ENCODE results near the gene ARHGAP45. TPM values are rescaled to one million over a fixed set of nuclear protein-coding genes. Genes with fewer than 3 reads are reported as not detected.
A peak's percentile ranks its signal among the peaks of the same experiment; 100 is the strongest.

The ARHGAP45 gene
- total and polyA plus RNA-seq, 4 donors, result 3.3 to 27.5 (median 9.7) TPM

DNA sequence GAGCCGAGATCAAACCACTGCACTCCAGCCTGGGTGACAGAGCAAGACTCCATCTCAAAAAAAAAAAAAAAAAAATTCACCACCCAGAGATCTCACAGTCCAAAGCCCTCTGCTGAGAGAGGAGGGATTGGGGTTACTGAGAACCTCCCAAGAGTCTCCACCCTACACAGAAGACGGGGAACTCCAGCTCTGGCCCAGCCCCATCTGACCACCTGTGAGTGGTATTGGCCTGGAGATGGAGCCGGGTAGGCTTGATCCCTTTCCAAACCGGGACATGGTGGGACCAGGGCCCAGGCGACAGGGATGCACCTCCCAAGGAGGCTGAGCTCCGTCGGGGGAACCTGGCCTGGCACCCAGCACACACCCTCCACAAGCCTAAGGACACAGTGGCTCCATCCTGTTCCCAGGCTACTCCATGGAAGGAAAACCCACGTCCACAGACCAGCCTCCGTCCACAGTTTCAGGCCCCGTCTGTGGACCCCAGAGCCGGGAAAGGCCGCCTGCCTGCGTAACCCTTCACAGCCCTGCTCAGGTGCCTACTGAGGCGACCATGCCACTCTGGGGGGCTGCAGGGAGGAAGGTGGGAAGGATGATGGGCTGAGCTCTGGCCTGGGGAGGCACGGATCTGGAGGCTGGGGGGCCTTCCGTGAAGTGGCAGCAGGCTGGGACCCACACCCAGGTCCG is 47.9 kb upstream of the ARHGAP45 start:
- peaks cover 30 to 49% (median 39%) of the 10 kb centered on the region in 4 donors for H3K4me1 ChIP-seq (ENCODE audit: control insufficient read depth in 4 of 4, insufficient read depth in 4 of 4, low read length in 3 of 4)
- H3K9ac ChIP-seq (ENCODE audit: low read depth in 1 of 2, low read length in 2 of 2), result peak overlapping the region in 1 of 2 donors; percentile 90
- H3K27ac ChIP-seq (ENCODE audit: low read depth in 1 of 2, low read length in 2 of 2), result no peak overlapping the region
- H3K4me3 ChIP-seq (ENCODE audit: low read depth in 1 of 3, low read length in 3 of 3), result peak overlapping the region in 2 of 3 donors; percentile 78 to 89
- H3K27me3 ChIP-seq (ENCODE audit: control insufficient read depth in 4 of 4, insufficient read depth in 4 of 4, low read length in 3 of 4), result no peaks in the 10 kb centered on the region
- TF ChIP-seq RAD21 (IDR thresholded peaks at IDR 0.05), result no peak
- TF ChIP-seq JUND (IDR thresholded peaks at IDR 0.05), result no peak
- TF ChIP-seq, protein P1, sequence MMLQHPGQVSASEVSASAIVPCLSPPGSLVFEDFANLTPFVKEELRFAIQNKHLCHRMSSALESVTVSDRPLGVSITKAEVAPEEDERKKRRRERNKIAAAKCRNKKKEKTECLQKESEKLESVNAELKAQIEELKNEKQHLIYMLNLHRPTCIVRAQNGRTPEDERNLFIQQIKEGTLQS (IDR thresholded peaks at IDR 0.05), result no peak
- no peak for TF ChIP-seq SP1 (IDR thresholded peaks at IDR 0.05)
- TF ChIP-seq, protein P2, sequence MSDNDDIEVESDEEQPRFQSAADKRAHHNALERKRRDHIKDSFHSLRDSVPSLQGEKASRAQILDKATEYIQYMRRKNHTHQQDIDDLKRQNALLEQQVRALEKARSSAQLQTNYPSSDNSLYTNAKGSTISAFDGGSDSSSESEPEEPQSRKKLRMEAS (IDR thresholded peaks at IDR 0.05), result no peak
- TF ChIP-seq GABPA (IDR thresholded peaks at IDR 0.05 in 1 of 2, conservative IDR thresholded peaks at IDR 0.05 in 1 of 2), result no peak
- TF ChIP-seq HNF4A (conservative IDR thresholded peaks at IDR 0.05), result no peak
- no peak for TF ChIP-seq FOXA1 (IDR thresholded peaks at IDR 0.05)
- TF ChIP-seq, protein P3, sequence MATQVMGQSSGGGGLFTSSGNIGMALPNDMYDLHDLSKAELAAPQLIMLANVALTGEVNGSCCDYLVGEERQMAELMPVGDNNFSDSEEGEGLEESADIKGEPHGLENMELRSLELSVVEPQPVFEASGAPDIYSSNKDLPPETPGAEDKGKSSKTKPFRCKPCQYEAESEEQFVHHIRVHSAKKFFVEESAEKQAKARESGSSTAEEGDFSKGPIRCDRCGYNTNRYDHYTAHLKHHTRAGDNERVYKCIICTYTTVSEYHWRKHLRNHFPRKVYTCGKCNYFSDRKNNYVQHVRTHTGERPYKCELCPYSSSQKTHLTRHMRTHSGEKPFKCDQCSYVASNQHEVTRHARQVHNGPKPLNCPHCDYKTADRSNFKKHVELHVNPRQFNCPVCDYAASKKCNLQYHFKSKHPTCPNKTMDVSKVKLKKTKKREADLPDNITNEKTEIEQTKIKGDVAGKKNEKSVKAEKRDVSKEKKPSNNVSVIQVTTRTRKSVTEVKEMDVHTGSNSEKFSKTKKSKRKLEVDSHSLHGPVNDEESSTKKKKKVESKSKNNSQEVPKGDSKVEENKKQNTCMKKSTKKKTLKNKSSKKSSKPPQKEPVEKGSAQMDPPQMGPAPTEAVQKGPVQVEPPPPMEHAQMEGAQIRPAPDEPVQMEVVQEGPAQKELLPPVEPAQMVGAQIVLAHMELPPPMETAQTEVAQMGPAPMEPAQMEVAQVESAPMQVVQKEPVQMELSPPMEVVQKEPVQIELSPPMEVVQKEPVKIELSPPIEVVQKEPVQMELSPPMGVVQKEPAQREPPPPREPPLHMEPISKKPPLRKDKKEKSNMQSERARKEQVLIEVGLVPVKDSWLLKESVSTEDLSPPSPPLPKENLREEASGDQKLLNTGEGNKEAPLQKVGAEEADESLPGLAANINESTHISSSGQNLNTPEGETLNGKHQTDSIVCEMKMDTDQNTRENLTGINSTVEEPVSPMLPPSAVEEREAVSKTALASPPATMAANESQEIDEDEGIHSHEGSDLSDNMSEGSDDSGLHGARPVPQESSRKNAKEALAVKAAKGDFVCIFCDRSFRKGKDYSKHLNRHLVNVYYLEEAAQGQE (IDR thresholded peaks at IDR 0.05), result no peak
- TF ChIP-seq HNF4G (IDR thresholded peaks at IDR 0.05), result no peak
- WGBS, result 52% methylated on average over 17 of the region's 17 CpGs
- DNase-seq (ENCODE audit: low spot score), result no peak
- H3K36me3 ChIP-seq (ENCODE audit: control insufficient read depth in 4 of 4, insufficient read depth in 3 of 4, low read depth in 1 of 4, low read length in 3 of 4), result peaks cover 0 to under 1% (median under 1%) of the 10 kb centered on the region in 4 donors
- H3K9me3 ChIP-seq (ENCODE audit: control insufficient read depth in 4 of 4, low read length in 3 of 4), result no peaks in the 10 kb centered on the region

DNA sequence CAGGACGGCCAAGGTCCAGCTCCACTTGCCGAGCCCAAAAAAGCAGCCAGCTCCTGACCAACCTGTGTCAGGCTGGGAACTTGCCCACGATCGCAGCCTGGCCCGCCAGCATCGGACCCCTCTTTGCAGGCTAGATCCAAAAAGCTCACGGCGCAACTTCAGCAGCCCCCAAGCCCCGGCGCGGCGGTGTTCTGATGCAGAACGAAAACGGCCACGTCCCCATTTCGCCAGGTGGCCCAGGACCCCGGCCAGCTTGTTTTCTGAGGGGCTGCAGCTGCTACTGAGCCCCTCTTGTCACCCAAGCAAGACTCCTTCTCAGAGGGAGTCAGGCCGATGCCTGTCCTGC is 47.4 kb upstream of the ARHGAP45 start:
- H3K9me3 ChIP-seq (ENCODE audit: control insufficient read depth in 4 of 4, low read length in 3 of 4), result no peaks in the 10 kb centered on the region
- no peaks in the 10 kb centered on the region for H3K36me3 ChIP-seq (ENCODE audit: control insufficient read depth in 4 of 4, insufficient read depth in 3 of 4, low read depth in 1 of 4, low read length in 3 of 4)
- no peak overlapping the region for H3K27ac ChIP-seq (ENCODE audit: low read depth in 1 of 2, low read length in 2 of 2)
- no peak for DNase-seq (ENCODE audit: low spot score)
- H3K9ac ChIP-seq (ENCODE audit: low read depth in 1 of 2, low read length in 2 of 2), result peak overlapping the region in 1 of 2 donors; percentile 90
- no peaks in the 10 kb centered on the region for H3K27me3 ChIP-seq (ENCODE audit: control insufficient read depth in 4 of 4, insufficient read depth in 4 of 4, low read length in 3 of 4)
- H3K4me3 ChIP-seq (ENCODE audit: low read depth in 1 of 3, low read length in 3 of 3), result peak overlapping the region; percentile 78 to 97 (median 89)
- WGBS, result 62% methylated on average over 18 of the region's 18 CpGs
- peaks cover 30 to 49% (median 39%) of the 10 kb centered on the region in 4 donors for H3K4me1 ChIP-seq (ENCODE audit: control insufficient read depth in 4 of 4, insufficient read depth in 4 of 4, low read length in 3 of 4)
- TF ChIP-seq, protein P2 (IDR thresholded peaks at IDR 0.05), result no peak
- TF ChIP-seq, protein P4, sequence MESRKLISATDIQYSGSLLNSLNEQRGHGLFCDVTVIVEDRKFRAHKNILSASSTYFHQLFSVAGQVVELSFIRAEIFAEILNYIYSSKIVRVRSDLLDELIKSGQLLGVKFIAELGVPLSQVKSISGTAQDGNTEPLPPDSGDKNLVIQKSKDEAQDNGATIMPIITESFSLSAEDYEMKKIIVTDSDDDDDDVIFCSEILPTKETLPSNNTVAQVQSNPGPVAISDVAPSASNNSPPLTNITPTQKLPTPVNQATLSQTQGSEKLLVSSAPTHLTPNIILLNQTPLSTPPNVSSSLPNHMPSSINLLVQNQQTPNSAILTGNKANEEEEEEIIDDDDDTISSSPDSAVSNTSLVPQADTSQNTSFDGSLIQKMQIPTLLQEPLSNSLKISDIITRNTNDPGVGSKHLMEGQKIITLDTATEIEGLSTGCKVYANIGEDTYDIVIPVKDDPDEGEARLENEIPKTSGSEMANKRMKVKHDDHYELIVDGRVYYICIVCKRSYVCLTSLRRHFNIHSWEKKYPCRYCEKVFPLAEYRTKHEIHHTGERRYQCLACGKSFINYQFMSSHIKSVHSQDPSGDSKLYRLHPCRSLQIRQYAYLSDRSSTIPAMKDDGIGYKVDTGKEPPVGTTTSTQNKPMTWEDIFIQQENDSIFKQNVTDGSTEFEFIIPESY (IDR thresholded peaks at IDR 0.05), result no peak
- TF ChIP-seq HNF4G (IDR thresholded peaks at IDR 0.05) (no peak), RXRA (IDR thresholded peaks at IDR 0.05) (no peak), YY1 (IDR thresholded peaks at IDR 0.05) (no peak), FOXA2 (IDR thresholded peaks at IDR 0.05) (no peak), SP1 (IDR thresholded peaks at IDR 0.05) (no peak), JUND (IDR thresholded peaks at IDR 0.05) (no peak), GABPA (IDR thresholded peaks at IDR 0.05 in 1 of 2, conservative IDR thresholded peaks at IDR 0.05 in 1 of 2) (no peak), HNF4A (conservative IDR thresholded peaks at IDR 0.05) (no peak), RAD21 (IDR thresholded peaks at IDR 0.05) (no peak), FOXA1 (IDR thresholded peaks at IDR 0.05) (no peak), NR2F2 (IDR thresholded peaks at IDR 0.05) (no peak)
- TF ChIP-seq, protein P1 (IDR thresholded peaks at IDR 0.05), result no peak
